K562 (cell line): ENCODE measurements around the gene COPA. TPM values are rescaled to one million over a fixed set of nuclear protein-coding genes. Genes with fewer than 3 reads are reported as not detected.

Source experiments
- BHLHE40 ChIP-seq: IDR thresholded peaks from 2 replicates; pipeline ENCODE4 v1.6.1; 2011; ENCODE audit warnings: low read length, improper control_type of control experiment
- CBFB ChIP-seq: sonication (generic); formaldehyde crosslinking; IDR thresholded peaks from 2 replicates; pipeline ENCODE4 v1.4.0; 2020; ENCODE audit warnings: mild to moderate bottlenecking, missing genetic modification reagents
- FOSL1 ChIP-seq: fragments of 200-800 bp; sonication (Bioruptor generic); conservative IDR thresholded peaks from 2 replicates; pipeline ENCODE4 v1.6.1; 2016; ENCODE audit warnings: missing genetic modification characterization, missing compliant biosample characterization
- MTF1 ChIP-seq: fragments of 250-450 bp; sonication (Bioruptor Pico); IDR thresholded peaks from 2 replicates; pipeline ENCODE4 v1.9.0; 2021; ENCODE audit warnings: moderate library complexity, mild to moderate bottlenecking, inconsistent platforms, borderline replicate concordance
- RFX7 ChIP-seq: fragments of 250-450 bp; sonication (Bioruptor Pico); IDR thresholded peaks from 2 replicates; pipeline ENCODE4 v1.5.1; 2021; ENCODE audit warnings: mild to moderate bottlenecking
- TEAD1 ChIP-seq, 2 experiments: fragments of 450-650 bp in 1 of 2; sonication (generic) in 1 of 2; formaldehyde crosslinking; IDR thresholded peaks; 2 replicates each; pipeline versions ENCODE4 v1.4.0 to v1.8.0; 2020 to 2022; ENCODE audit warnings: mild to moderate bottlenecking in 2 of 2, missing genetic modification reagents in 1 of 2
- YY1 ChIP-seq, 3 experiments: IDR thresholded peaks; 2 replicates each; pipeline ENCODE4 v1.6.1; 2011; ENCODE audit warnings: low read length in 2 of 3, mild to moderate bottlenecking in 2 of 3, moderate library complexity in 2 of 3, borderline replicate concordance in 1 of 3, control low read depth in 1 of 3, low read depth in 1 of 3; ENCODE audit not compliant: insufficient read depth in 3 of 3, insufficient replicate concordance in 2 of 3, control insufficient read depth in 1 of 3, insufficient read length in 1 of 3; ENCODE audit errors: extremely low read depth in 1 of 3
- ZBTB1 ChIP-seq: sonication (generic); formaldehyde crosslinking; IDR thresholded peaks from 2 replicates; pipeline ENCODE4 v1.8.1; 2023; ENCODE audit warnings: missing genetic modification reagents, low read depth, mild to moderate bottlenecking, borderline replicate concordance
- ZBTB40 ChIP-seq, 2 experiments: fragments of 450-650 bp in 1 of 2; sonication (generic) in 1 of 2; formaldehyde crosslinking in 1 of 2; IDR thresholded peaks; 2 replicates each; pipeline versions ENCODE4 v1.7.1 to v1.9.0; 2016 to 2022; ENCODE audit warnings: inconsistent platforms in 1 of 2, mild to moderate bottlenecking in 1 of 2, missing genetic modification reagents in 1 of 2
- ZNF143 ChIP-seq: sonication (generic); formaldehyde crosslinking; IDR thresholded peaks from 2 replicates; pipeline ENCODE4 v1.9.0; 2022; ENCODE audit warnings: mild to moderate bottlenecking, missing genetic modification reagents
- ZNF57 ChIP-seq: fragments of 450-650 bp; formaldehyde crosslinking; IDR thresholded peaks from 2 replicates; pipeline ENCODE4 v1.4.0; 2020; ENCODE audit warnings: mild to moderate bottlenecking, moderate library complexity
- ZNF830 ChIP-seq: fragments of 250-450 bp; sonication (Bioruptor Pico); IDR thresholded peaks from 2 replicates; pipeline ENCODE4 v1.5.0; 2021; ENCODE audit warnings: mild to moderate bottlenecking
- polyA plus RNA-seq, 8 experiments: library from polyadenylated mRNA; depleted of rRNA in 4 of 8; stranded (reverse) in 5 of 8; unstranded in 3 of 8; fragments of >200 nt; fragmentation: Nextera tagmentation in 2 of 8; fragmentation: Illumina TruSeq in 1 of 8; extraction: Ambion mirVana in 2 of 8; extraction: Trizol in 1 of 8; gene quantifications; 2 replicates each; pipeline versions ENCODE4 v1.2.1 to v1.2.3, GENCODE V29; 2011 to 2014; ENCODE audit warnings: inconsistent platforms in 1 of 8, missing spikeins in 1 of 8
- total RNA-seq, 7 experiments: library from RNA; depleted of rRNA in 6 of 7; stranded (reverse); fragments of >200 nt in 6 of 7; fragmentation: Illumina TruSeq in 2 of 7; extraction: Trizol in 2 of 7; gene quantifications; 2 replicates each; pipeline versions ENCODE4 v1.2.1 to v1.2.3, GENCODE V29; 2011 to 2021; ENCODE audit warnings: low replicate concordance in 1 of 7
- TF ChIP-seq, protein P1 (sequence below): IDR thresholded peaks from 2 replicates; pipeline ENCODE4 v1.6.1; 2011; ENCODE audit not compliant: insufficient read length; ENCODE audit errors: extremely low read depth
- TF ChIP-seq, protein P2 (sequence below): fragments of 250-450 bp; sonication (Bioruptor Pico); IDR thresholded peaks from 2 replicates; pipeline ENCODE4 v1.4.0; 2020; ENCODE audit warnings: mild to moderate bottlenecking, moderate library complexity

Gene COPA
- total and polyA plus RNA-seq, 9 of the 15 experiments (the other 6 are each of a cell fraction or from before 2014, with no cell fraction given), result 49.8 to 222 (median 110) TPM

GRCh38 chr1:160344241-160344640 lies 1.2 kb upstream of the COPA start (continued):
- TF ChIP-seq FOSL1 (no peak), ZNF143 (CRISPR knock-in tag) (no peak), ZBTB1 (CRISPR knock-in tag) (no peak), MTF1 (CRISPR knock-in tag) (no peak), BHLHE40 (no peak), ZBTB40 (IDR thresholded peaks at IDR 0.05) (no peak), ZBTB40 (CRISPR knock-in tag; IDR thresholded peaks at IDR 0.05) (no peak), RFX7 (CRISPR knock-in tag) (no peak), ZNF830 (CRISPR knock-in tag) (no peak), ZNF57 (CRISPR knock-in tag) (no peak), YY1 (IDR thresholded peaks at IDR 0.05; ENCODE audit: borderline replicate concordance in 1 of 3, control insufficient read depth in 1 of 3, extremely low read depth in 1 of 3, insufficient read depth in 3 of 3, insufficient read length in 1 of 3, insufficient replicate concordance in 2 of 3, low read depth in 1 of 3, low read length in 2 of 3) (no peak), CBFB (no peak), TEAD1 (CRISPR knock-in tag; IDR thresholded peaks at IDR 0.05) (no peak)
- TF ChIP-seq, protein P1, sequence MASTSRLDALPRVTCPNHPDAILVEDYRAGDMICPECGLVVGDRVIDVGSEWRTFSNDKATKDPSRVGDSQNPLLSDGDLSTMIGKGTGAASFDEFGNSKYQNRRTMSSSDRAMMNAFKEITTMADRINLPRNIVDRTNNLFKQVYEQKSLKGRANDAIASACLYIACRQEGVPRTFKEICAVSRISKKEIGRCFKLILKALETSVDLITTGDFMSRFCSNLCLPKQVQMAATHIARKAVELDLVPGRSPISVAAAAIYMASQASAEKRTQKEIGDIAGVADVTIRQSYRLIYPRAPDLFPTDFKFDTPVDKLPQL, result no peak
- TF ChIP-seq, protein P2, sequence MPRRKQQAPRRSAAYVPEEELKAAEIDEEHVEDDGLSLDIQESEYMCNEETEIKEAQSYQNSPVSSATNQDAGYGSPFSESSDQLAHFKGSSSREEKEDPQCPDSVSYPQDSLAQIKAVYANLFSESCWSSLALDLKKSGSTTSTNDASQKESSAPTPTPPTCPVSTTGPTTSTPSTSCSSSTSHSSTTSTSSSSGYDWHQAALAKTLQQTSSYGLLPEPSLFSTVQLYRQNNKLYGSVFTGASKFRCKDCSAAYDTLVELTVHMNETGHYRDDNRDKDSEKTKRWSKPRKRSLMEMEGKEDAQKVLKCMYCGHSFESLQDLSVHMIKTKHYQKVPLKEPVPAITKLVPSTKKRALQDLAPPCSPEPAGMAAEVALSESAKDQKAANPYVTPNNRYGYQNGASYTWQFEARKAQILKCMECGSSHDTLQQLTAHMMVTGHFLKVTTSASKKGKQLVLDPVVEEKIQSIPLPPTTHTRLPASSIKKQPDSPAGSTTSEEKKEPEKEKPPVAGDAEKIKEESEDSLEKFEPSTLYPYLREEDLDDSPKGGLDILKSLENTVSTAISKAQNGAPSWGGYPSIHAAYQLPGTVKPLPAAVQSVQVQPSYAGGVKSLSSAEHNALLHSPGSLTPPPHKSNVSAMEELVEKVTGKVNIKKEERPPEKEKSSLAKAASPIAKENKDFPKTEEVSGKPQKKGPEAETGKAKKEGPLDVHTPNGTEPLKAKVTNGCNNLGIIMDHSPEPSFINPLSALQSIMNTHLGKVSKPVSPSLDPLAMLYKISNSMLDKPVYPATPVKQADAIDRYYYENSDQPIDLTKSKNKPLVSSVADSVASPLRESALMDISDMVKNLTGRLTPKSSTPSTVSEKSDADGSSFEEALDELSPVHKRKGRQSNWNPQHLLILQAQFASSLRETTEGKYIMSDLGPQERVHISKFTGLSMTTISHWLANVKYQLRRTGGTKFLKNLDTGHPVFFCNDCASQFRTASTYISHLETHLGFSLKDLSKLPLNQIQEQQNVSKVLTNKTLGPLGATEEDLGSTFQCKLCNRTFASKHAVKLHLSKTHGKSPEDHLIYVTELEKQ (CRISPR knock-in tag), result no peak
- TF ChIP-seq, all 486 proteins: peak for 0
